ENCODE results near the gene IQUB.
"Not testable (repeated sequence)": the region's sequence is repeated elsewhere in the genome, so short reads cannot be mapped to it uniquely, and the experiment has no call there.

IQUB gene

DNA sequence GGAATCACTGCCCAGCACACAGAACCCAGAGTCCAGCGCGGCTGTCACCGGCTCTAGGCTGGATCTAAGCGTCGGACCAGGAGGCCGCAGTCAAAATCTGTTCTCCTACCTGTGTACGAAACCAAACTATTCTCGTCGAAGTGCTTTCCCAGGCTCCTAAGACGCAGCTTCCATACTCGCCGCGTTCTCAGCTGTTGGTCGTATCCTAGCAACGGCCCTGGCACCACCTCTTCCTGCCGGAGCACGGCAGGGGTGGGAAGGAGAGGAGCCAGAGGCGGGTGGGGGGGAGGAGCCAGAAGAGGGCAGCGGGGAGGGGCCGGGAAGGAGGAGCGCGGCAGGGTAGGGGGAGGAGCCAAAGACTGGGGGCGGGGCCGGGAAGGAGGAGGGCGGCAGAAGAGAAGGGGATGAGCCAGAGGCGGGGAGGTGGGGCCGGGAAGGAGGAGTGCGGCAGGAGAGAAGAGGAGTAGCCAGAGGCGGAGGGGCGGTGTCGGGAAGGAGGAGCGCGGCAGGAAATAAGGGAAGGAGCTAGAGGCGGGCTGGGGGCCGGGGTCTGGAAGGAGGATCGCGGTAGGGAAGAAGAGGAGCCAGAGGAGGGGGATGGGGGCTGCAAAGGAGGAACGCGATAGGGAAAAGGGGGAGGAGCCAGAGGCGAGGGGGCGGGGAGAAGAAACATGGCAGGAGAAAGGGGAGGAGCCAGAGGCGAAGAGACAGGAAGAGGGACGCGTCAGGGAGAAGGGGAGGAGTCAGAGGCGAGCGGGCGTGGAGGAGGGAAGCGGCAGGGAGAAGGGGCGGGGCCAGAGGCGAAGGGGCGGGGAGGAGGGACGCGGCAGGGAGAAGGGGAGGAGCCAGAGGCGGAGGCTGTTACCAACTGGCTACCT, at the start of gene IQUB:
TSS of gene IQUB (minus strand) at position 213 of the 878 bp plus-strand sequence. CDS start 22,255 bp downstream, outside the sequence.
- FAIRE-seq, result peak; percentile 41

DNA sequence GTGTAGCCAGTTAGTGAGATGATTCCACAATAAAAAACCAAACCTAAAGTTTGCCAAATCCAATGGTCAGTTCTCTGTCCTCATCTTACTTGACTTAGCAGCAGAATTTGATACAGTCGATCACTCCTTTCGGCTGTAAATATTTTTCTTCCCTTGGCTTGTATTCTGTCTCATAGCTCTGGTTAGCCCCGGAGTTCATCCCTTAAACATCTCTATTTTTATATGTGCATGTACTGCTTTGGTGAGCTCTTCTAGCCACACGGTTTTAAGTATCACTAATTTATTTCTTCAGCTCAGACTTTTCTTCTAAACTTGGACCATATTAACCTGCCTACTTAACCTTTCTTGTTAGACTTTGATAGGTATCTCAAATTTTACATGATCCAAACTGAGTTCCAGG, 49.4 kb upstream of the IQUB start:
- FAIRE-seq, result no peak

GRCh38 chr7:123581162-123581459, 46.7 kb upstream of the IQUB start:
- no peak for FAIRE-seq

DNA sequence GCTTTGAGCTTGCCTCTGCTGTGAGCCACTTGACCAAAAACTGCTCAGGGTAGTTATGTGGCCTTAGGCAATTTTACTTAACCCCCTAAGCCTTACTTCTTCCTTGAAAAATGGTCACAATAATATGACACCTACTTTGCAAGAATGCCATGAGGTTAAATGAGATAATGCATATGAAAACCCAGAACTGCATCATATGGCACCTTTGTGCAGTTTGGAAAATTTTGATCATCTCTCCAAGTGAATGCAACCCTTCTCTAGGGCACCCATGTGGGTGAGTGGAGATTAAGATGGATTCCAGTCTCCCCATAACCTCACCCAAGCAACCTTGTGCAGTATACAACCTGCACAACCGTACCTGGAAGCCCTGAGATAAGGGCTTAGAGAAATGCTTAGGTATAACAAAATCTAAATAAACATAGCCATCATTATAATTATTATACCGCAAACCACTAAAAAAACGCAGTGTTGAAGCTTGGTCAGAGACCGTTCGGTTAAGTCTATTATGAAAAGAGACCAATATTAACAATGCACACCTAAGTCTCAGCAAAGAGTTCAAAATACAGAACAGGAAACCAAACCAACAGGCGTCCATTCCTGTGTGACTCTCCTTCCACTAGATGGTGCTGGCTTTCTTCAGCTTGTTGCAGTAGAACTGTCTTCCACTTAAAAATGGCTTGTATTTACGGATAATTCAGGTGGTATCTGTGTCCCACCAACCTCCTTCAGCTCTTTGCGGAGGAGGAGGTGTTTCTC, 46.2 kb upstream of the IQUB start:
- peak; percentile 73 for FAIRE-seq

- no peak for FAIRE-seq
These were observed 45.0 kb upstream of the IQUB start for GRCh38 chr7:123579416-123579815.

GRCh38 chr7:123573896-123574467, 39.6 kb upstream of the IQUB start:
- FAIRE-seq, result no peak

- FAIRE-seq, result no peak
These were observed 38.9 kb upstream of the IQUB start for GRCh38 chr7:123573341-123573740.

DNA sequence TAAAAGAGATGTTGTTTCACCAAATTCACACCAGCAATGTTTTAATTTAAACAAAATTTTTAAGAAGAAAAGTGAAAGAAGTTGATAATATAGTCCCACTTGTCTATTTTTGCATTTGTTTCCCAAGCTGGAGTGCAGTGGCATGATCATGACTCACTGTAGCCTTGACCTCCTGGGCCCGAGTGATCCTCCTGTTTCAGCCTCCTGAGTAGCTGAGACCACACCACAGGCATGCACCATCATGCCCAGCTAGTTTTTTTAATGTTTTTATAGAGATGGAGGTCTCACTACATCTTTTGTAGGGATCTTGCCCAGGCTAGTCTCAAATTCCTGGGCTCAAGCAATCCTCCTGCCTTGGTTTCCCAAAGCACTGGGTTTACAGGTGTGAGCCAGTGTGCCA, 37.3 kb upstream of the IQUB start:
- no peak for FAIRE-seq

- no peak for FAIRE-seq
These were observed 36.8 kb upstream of the IQUB start for GRCh38 chr7:123571187-123571586.

GRCh38 chr7:123570390-123571182, 36.2 kb upstream of the IQUB start:
- FAIRE-seq, result no peak

DNA sequence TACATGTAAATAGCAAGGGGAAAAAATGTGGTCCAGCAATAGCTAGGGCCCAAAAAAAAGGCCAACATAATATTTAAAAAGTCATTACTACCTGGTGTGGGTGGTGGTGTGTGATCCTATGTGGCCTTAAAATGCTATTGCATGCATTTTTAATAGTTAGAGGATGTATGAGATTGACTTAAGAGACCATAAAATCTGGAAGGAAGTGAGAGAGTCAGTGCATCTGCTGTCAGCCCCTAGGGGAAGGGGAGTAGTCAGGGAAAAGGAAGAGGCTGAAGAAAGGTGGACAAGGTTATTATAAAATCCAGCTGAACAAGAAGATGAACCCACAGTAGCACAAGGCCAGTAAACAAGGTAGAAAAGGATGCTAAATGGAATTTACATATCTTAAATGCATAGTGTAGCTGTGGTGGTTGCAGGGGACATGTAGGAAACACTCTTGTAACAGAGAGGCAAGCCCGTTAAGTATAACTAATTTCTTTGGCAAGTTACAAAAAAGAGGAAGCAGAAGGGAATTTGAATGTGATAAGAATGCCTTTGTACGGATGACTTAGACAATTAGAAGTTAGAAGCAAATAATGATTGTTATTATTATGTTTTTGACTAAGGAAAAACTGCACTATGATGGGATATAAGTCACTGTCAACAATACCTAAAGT, 35.1 kb upstream of the IQUB start:
- no peak for FAIRE-seq

- FAIRE-seq, result no peak
These were observed 27.7 kb upstream of the IQUB start for GRCh38 chr7:123562121-123562520.

- no peak for FAIRE-seq
These were observed 24.0 kb upstream of the IQUB start for GRCh38 chr7:123558289-123558874.

DNA sequence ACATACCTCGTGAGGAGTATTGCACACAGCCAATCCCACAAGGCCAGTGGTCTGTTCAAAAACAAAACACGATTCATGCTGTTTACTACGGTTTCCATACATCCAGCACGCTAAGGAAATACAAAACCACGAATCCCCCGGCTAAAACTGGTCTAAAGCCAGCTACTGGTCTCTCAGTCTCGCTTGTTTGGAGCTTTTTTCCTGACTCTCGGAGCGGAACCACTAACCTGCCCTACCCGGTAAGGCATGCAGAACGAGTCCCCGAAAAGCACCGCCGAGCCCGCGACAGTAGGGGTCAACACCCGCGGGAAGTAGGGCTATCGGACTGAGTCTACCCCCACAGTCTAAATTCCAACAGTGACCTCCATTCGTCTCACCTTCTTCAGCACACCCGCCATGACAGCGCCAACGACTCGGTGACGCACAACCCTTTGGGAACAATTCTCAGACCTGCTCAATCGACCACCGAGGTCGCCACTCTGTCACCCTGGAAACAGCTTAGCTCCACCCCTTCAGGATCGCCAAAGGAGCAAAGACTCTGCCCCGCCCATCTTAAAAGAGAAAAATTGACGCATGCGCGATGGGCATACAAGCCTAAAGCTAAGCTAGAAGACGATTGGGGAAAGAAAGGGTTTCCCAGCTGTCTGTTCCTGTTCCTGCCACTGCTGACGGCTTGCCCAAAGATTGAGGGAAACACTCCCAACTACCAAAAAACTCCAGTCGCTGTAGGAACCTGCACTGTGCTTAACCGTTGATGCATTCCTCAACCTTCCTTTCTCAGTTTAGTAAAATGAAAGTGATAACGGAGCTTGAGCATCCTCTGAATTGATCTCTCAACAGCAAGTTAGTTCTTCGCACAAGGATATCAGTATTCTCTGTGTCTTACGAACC, 23.2 kb upstream of the IQUB start, which contains the start of gene NDUFA5:
TSS of gene NDUFA5 (minus strand) at position 421 of the 891 bp plus-strand sequence. CDS start at position 398, 23 bp downstream.
- peak; percentile 91 for FAIRE-seq

- no peak for FAIRE-seq
These were observed 22.6 kb upstream of the IQUB start for GRCh38 chr7:123557016-123557397.

GRCh38 chr7:123555484-123555883, 21.1 kb upstream of the IQUB start:
- FAIRE-seq, result no peak

- FAIRE-seq, result no peak
These were observed 18.8 kb upstream of the IQUB start for GRCh38 chr7:123553159-123553558.

GRCh38 chr7:123552641-123553040, 18.2 kb upstream of the IQUB start:
- no peak for FAIRE-seq

DNA sequence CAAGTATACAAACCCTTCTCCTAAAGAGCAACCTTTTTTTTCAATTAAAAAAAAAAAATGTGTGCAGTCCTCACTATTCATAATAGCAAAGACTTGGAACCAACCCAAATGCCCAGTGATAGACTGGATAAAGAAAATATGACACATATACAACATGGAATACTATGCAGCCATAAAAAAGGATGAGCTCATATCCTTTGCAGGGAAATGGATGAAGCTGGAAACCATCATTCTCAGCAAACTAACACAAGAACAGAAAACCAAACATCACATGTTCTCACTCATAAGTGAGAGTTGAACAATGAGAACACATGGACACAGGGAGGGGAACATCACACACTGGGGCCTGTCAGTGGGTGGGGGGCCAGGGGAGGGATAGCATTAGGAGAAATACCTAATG, 17.7 kb upstream of the IQUB start:
- not testable (repeated sequence) for FAIRE-seq

DNA sequence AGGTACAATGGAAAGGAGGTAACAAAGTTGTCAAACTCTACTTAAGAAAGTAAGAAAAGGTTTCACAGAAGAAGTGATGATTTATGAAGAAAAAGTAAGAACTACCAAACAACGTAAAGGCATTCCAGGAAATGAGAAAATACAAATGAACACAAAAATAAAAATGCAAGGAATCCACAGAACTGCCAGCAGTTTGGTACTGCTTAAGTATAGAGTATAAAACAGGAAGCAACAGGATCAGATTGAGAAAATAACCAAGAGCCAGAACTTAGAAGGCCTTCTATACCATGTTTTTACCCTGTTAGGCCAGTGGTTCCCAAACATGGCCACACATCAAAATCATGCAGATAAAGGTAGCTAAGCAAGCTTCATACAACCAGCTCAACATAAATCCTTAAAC, 14.0 kb upstream of the IQUB start:
- FAIRE-seq, result no peak

GRCh38 chr7:123539871-123540270, 5.5 kb upstream of the IQUB start:
- no peak for FAIRE-seq
